NB4 (cell line): ENCODE data around the gene TMEM184C.

Experiments
- CTCF ChIP-seq: IDR thresholded peaks from one replicate; pipeline ENCODE4 v1.5.1; 2012; ENCODE audit warnings: low read depth, low read length
- POLR2A ChIP-seq: IDR thresholded peaks from 2 replicates; pipeline ENCODE4 v1.6.1; 2011; ENCODE audit warnings: mild to moderate bottlenecking; ENCODE audit not compliant: insufficient read length; ENCODE audit errors: extremely low read depth

- TF ChIP-seq CTCF: no peak
- TF ChIP-seq POLR2A: no peak
Measured at GRCh38 chr4:147617841-147618691, 869 bp downstream of the TMEM184C start.
